Endothelial cell of umbilical vein (primary cell): ENCODE data around the gene POLR3C.

Experiments used
- CTCF ChIP-seq, 2 donors: IDR thresholded peaks; 1 replicate in 1 of 2; 2 replicates in 1 of 2; pipeline ENCODE4 v1.5.1; 2011; ENCODE audit warnings: low read length in 2 of 2, mild to moderate bottlenecking in 2 of 2, moderate library complexity in 2 of 2, control low read depth in 1 of 2, inconsistent platforms in 1 of 2, low read depth in 1 of 2; ENCODE audit not compliant: insufficient read depth in 1 of 2; ENCODE audit errors: extremely low read depth in 1 of 2
- EZH2 ChIP-seq: IDR thresholded peaks from 2 replicates; pipeline ENCODE4 v1.6.1; 2012; ENCODE audit warnings: borderline replicate concordance, low read depth, mild to moderate bottlenecking, moderate library complexity, low read length, inconsistent platforms; ENCODE audit not compliant: severe bottlenecking
- JUN ChIP-seq: IDR thresholded peaks from 2 replicates; pipeline ENCODE4 v1.6.1; 2011; ENCODE audit warnings: borderline replicate concordance, low read depth; ENCODE audit not compliant: insufficient read length, insufficient read depth
- MYC ChIP-seq: IDR thresholded peaks from one replicate; pipeline ENCODE4 v1.6.1; 2011; ENCODE audit warnings: mild to moderate bottlenecking, low read depth, low read length
- POLR2A ChIP-seq: IDR thresholded peaks from 2 replicates; pipeline ENCODE4 v1.6.1; 2012; ENCODE audit warnings: low read depth, mild to moderate bottlenecking, control low read depth, low read length

DNA sequence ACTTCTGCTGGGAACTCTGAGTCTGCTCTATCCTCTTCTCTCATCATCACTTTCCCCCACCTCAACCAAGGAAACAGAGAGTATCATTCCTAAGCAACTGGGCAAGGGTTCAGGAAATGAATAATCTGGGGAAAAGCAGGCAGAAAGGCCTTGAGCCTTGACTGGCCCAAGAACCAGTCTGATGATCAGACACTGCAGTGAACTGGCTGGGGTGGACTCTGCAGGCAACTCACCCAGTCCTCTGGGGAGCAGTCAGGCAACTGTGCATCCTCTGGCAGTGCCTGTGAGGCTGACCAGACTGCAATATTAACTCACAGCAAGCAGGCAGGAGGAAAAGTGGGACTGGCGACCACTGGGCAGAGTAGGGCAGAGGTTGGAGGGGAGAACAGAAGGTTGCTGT is 60.7 kb downstream of the POLR3C start:
- TF ChIP-seq MYC (no peak), CTCF (IDR thresholded peaks at IDR 0.05; ENCODE audit: extremely low read depth in 1 of 2, insufficient read depth in 1 of 2, low read depth in 1 of 2, low read length in 2 of 2) (no peak), JUN (no peak), EZH2 (no peak), POLR2A (no peak)
